ENCODE results near the gene KANK3.
A peak's percentile ranks its signal among the peaks of the same experiment; 100 is the strongest.
"Not testable (repeated sequence)": the region's sequence is repeated elsewhere in the genome, so short reads cannot be mapped to it uniquely, and the experiment has no call there.

The KANK3 gene

DNA sequence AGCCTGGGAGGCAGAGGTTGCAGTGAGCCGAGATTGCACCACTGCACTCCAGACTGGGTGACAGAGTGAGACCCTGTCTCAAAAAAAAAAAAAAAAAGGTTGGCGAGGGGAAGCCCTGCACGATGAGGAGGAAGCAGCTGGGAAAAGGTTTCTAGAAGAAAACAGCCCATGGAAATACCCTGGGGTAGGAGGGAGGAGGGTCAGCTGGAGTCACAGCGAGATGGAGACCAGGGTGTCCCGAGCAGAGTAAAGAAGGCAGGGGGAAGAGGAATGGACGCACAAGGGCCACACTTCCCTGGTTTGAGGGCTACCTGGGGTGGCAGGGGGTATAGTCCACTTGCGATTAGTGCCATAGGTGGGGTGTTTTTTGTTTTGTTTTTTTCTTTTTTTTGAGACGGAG lies 6.4 kb downstream of the KANK3 start:
- no peak for DNase-seq

DNA sequence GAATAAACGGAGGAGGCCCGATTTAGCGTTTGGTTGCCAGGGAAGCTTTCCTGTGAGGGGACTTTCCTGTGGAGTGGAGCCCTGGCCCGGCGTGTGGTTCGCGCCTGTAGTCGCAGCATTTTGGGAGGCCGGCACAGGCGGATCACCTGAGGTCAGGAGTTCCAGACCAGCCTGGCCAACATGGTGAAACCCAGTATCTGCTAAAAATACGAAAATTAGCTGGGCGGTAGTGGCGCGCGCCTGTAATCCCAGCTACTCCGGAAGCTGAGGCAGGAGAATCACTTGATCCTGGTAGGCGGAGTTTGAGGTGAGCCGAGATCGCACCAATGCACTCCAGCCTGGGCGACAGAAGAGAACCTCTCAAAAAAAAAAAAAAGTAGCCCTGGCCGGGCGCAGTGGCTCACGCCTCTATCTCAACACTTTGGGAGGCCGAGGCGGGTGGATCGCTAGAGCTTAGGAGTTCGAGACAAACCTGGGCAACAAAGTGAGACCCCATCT lies 6.9 kb downstream of the KANK3 start:
- DNase-seq = no peak

DNA sequence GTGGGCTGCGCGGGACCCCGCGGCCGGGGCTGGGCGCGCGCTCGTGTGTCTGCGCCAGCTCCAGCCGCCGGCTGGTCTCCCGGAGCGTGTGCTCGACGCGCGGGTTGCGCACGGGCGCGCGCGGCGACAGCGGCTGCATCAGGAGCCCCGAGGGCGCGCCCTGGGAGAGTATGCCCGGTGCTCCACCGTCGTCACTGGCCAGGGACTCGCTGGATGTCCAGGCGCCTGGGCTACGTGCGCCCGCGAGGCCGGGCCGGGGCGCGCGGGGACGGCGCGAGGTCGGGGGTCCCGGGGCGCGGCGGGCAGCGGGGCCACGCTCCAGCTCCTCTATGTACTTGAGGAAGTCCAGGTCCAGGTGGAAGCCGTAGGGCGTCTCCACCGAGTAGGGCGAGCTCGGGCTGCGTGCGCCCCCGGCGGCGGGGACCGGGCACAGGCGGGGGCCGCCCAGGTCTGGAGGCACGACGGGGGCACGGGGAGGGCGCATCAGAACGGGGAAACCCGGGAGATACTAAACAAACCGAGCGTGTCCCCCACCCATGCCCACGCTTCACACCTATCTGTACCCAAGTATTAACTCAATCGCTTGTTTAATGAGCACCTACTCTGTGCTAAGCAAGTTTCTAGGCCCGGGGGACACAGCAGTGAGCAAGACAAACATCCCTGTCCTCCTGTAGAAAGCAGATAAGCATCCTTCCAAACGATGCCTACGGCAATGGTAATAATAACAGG lies 7.6 kb downstream of the KANK3 start:
- DNase-seq = no peak

DNA sequence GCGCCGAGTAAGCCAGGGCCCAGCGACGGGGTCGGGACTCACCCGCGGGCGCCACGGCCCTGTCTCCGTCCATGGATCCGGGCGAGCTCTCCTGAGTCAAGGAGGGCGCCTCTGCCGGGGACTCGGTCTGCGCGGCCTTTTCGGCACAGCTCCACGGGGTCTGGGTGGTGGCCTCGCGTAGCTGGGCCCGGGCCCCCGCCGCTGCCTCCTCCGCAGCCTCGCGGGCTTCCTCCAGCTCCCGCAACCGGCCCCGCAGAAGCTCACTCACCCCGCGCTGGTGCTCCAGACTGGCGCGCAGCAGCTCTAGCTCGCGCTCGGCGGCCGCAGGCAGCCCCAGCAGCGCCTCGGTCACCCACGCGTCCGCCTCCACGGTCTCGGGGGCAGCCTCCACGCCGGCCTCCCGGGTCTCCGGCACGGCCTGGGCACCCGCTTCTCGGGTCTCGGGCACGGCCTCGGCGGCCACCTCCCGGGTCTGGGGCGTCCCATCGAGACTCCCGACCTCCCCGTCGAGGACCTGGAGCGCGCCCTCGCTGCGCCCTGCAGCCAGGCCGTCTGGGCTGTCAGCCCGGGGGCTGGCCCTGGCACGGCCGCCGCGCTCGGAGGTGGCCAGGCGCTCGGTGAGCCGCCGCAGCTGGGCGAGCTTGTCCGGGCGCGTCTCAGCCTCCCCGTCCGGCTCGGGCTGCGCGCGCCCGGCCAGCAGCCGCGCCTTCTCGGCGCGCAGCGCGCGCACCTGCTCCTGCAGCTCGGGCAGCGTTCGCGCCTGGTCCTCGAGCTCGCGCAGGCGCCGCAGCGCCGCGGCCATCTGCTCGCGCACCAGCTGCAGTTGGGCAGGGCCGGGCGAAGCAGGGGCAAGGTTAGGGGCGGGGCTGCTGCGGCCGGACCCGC lies 8.4 kb downstream of the KANK3 start:
- DNase-seq = no peak

DNA sequence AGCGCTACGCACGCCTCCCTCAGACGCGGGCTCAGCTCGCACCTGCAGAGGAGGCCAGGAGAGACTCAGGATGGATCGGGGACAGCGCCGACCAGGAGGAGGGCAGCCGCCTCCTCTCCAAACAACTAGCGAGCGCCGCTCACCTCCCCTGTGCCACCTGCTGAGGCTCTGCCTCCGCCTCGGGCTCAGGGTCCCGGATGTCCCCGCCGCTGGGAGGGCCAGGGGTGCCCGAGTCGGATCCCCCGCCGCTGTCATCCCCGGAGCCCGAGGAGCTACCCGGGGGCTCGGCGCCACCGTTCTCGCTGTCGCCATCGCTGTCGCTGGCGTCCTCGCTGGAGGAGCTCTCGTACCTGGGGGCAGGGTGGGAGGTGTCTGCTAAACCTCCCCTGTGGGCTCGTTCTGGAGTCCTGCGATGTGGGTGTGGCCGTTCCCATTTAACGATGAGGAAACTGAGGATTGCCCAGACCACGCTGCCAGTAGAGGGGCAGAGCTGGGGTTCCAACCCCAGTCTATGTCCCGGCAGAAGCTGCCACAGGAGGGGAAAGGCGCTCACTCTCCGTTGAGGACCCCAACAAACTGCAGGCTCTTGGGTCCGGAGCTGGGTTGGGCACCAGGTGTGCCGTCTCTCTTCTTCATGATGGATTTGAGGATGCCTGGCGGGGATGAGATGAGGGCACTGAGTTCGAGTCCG lies 9.2 kb downstream of the KANK3 start:
- no peak for DNase-seq

DNA sequence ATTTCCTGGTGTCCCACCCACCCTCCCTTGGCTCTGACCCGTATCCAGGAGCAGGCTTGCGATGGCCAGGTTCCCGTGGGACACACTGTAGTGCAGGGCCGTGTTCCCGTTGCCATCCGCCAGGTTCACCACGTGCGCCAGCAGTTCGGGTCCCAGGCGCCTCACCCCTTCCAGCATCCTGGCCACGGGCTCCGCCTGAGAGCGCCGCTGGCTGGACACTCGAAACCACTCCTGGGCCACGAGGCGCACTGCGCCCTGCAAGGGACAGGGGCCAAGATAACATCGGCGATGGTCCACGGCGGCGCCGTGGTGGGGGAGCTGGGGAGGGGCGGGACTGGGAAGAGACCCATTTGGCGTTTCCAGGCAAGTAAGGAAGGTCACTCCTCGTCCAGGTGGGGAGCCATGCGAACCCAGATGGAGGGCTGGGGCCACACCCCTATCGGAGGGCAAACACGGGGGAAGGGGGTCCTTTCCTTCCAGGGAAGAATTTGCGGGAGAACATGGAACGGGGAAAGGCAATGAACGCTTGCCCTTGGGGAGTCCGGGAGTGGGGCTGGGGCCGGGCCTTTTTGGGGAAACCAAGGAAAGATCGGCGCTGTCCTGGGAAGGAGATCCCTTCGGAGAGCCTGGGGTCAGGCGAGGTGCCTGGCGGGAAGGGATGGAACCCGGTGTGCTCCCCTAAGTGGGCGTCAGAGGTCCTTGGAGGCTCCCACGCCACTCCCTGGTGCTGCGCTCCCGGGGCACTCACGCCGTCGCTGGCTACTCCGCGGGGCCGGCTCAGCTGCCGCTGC lies 9.9 kb downstream of the KANK3 start:
- no peak for DNase-seq

DNA sequence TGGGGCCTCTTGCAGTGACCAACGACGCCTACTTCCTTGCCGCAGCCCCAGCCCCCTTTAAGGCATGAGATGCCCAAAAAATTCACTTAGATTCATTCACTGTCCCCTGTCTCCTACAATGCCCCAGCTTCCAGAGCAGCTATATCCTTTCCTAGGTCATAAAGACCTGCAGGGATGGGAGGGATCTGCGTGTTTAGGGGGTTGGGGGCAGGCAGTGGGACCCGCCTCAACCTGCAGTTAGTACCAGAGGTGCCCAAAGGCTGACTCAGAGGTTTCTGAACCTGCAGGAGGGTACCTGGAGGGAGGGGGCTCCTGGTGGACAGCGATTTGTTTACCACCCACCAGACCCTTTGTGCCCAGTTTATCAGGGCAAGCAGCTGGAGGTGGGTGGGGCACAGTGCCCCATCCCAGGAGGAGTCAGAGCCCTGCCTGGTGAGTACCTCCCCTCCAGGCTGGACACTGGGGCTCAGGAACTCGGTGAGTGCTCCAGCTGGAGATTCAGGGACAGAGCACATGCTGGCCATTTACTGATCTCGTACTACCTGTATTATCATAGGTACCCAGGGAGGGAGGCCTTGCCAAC lies 11.7 kb downstream of the KANK3 start:
- DNase-seq = no peak

DNA sequence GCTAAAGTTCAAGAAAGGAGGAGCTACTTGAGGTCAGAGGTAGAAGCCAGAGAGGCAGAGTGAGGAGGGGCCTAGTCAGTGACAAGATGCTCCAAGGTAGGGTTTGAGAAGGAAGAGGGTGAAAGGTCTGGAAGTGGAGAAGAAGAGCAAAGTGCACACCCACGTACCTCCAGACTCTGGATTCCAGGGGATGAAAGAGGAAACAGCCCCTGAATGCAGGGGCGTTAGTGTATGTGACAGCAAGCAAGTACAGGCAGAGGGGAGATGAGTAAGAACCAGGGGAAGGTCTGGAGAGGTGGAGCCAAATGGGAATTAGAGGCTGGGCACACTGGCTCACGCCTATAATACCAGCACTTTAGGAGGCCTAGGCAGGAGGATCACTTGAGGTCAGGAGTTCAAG lies 13.1 kb downstream of the KANK3 start:
- DNase-seq = no peak

DNA sequence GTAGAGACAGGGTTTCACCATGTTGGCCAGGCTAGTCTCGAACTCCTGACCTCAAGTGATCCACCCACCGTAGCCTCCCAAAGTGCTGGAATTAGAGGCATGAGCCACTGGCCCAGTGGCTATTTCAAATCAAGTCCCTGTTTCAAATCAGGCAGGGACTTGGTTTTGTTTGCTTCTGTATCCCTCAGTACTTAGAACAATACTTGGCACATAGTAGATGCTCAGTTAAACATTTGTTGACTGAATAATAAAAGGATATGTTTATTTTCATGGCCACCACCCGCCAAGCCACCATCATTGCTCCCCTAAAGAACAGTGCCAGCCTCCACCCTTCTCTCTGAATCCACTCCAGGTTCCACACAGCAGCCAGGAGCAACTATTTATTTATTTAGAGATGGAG lies 17.6 kb downstream of the KANK3 start:
- no peak for DNase-seq

DNA sequence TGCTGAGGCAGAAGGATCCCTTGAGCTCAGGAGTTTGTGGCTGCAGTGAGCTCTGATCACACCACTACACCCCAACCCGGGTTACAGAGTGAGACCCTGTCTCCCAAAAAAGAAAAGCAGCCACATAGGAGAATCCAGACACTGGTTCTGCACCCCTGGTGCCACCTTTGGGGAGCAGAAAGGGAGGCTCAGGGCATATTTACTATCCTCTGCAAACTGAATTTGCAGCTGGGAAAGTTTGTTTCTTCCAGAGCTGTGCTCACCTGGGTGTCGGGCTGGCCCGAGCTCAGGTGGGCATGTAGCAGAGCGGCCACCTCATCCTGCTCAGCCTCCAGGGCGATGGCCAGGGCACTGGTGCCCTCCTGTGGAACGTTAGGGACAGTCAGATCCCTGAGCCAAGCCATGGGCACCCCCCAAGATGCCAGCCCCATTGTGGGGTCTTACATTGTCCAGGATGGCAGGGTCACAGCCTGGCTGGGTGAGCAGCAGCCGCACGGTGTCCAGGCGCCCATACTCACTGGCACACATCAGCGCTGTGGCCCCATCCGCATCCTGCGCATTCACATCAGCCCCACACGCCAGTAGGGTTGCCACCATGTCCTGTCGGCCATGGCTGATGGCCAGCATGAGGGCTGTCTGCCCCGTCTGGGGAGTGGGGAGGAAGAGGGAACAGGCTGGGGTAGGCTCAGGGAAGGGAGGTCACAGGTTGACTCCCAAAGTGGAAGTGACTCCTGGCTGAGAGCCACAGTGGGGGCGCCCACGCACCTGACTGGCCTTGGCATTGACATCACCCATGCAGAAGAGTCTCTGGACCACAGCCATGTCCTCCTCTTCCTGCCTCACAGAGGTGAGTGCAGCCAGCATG lies 18.6 kb downstream of the KANK3 start:
- DNase-seq = no peak

DNA sequence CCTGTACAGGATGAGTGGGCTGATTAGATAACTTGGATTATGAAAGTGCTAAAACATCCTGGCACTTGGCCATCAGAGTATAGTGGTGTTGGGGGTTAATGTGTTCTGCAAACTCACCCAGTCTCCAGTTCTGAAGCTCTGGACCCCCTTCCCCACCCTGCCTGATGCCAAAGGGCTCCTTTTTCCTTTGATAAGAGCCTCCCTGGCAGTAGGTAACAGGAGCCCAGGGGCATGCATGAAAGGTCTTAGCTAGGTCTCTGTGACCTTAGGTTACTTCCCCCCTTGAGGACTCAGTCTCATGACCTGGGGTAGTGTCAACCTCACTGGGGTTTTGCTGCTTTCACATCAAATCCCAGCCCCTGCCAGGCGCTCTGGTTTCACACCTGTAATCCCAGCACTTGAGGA lies 19.3 kb downstream of the KANK3 start:
- DNase-seq = no peak

DNA sequence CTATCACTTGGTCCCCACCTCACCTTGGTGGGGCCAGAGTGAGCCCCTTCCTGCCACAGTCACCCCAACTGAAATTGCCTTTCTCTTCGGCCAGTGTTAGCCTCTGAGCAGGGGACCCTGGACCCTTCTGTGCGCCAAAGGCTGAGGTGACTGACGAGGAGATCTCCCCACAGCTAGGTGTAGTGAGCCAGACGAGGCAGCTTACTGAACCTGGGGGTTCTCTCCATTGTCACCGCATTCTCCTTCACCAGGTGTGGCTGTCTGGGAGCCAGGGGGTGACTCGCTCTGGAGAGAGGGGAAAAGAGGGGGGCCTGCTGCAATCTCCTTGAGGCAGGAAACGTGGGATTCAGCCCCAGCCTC lies 20.4 kb downstream of the KANK3 start:
- no peak for DNase-seq

DNA sequence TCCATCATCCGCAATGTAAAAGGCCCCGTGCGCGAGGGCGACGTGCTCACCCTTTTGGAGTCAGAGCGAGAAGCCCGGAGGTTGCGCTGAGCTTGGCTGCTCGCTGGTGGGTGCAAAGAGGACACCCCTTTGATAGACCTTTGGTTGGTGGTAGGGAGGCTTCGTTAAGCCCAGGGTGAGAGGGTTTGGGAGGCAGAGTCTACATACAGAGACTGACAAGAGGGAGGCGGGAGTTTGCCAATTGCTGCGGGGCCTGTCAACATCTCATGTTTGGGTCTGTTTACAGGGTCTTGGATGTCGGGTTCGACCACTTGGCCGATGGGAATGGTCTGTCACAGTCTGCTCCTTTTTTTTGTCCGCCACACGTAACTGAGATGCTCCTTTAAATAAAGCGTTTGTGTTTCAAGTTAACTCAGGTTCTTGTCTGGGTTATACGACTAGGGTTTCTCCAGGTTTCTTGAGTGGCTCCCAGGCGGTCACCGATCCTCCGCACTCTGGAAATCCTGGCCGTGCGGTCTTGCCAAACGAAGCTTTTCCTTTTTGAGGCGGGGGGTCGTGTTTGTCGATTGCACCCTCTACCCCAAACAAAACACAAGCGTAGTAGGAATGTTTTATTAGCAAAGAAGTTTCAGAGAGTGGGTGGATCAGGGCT lies 20.9 kb downstream of the KANK3 start:
- no peak for DNase-seq

DNA sequence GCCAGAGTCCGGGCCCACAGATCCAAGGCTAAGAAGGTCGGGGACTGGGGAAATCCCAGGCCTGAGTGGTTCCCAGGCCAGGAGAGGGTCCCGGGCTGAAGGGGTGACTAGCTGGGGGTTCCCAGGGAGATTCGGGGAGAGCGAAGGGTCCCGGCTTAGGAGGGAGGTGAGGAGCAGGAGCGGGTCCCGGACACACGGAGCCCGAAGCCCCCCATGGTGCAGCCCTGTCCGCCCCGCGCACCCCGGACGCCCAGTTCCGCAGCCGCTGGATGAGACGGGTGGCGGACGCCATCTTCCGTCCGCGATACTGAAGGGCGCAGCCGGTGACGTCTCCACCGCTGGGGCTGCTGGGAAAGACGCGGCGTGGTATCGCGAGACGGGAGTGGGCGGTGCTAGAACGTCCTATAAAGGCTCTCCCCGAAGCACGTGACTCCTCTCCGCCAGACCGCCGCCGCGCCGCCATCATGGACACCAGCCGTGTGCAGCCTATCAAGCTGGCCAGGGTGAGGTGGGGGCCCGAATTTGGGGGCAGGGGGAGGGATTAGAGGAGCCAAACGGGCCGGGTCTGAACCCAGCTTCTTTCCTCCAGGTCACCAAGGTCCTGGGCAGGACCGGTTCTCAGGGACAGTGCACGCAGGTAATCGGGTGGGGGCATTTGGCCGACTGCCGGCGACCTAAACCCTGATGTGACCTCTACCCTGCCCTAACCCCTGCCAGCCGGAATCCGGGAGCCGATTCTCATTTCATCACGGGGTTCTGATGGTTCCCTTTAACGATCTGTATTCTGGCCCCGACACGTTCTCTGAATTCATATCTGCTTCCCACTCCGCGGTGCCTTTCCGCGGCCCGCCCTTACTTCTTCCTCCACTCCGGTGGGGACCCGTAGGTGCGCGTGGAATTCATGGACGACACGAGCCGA lies 21.7 kb downstream of the KANK3 start, which contains the start of the genes NDUFA7 and RPS28:
NDUFA7 (minus strand) TSS at position 309 of the 919 bp plus-strand sequence; CDS start at position 292, 17 bp downstream.
RPS28 (plus strand) TSS at position 430 of the 919 bp plus-strand sequence; CDS start at position 465, 35 bp downstream.
- peak; percentile 95 for DNase-seq

DNA sequence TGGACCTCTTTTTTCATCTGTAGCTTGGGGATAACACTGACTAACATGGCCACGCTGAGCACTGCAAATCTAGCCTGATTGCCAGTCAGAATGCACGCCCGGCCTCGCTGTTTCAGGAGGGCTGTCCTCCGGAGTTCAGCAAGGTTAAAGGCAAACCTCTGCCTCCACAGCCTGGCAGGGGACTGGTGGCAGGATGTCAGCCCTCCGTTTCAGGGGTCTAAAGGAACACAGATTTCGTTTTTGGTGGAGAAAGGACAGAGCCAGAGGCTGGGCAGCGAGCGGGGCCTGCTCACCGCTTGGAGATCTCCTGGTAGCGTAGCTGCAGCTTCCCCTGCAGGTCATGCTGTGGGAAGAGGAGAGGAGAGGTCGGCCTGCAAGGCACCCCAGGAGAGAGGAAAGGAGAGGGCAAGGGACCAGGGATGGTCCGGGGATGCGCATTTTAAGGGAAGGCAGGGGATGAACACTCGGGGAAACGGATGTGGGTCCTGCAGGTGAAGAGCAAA lies 22.4 kb downstream of the KANK3 start:
- DNase-seq = no peak

DNA sequence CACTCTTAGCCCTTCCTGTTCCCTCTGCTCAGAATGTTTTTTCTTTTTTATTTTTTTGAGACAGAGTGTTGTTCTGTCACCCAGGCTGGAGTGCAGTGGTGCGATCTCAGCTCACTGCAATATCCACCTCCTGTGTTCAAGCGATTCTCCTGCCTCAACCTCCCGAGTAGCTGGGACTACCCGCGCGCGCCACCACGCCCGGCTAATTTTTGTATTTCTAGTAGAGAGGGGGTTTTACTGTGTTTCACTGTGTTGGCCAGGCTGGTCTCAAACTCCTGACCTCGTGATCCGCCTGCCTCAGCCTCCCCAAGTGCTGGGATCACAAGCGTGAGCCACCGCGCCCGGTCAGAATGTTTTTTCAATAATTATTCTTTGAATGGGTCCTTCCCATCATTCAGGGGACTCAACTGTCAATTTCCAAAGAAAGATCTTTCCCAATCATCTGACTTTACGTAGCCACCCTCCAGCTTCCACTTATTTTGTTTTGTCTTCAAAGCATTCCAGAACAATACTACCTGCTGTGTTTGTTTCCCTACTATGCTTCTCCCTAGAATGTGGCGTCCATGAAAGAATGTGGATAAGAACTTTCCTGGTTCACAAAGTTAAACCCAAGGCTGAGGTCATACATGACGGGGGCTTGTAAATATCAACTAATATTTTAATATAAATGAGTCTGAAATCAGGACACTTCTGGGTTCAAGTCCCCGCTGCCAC lies 23.1 kb downstream of the KANK3 start:
- no peak for DNase-seq

DNA sequence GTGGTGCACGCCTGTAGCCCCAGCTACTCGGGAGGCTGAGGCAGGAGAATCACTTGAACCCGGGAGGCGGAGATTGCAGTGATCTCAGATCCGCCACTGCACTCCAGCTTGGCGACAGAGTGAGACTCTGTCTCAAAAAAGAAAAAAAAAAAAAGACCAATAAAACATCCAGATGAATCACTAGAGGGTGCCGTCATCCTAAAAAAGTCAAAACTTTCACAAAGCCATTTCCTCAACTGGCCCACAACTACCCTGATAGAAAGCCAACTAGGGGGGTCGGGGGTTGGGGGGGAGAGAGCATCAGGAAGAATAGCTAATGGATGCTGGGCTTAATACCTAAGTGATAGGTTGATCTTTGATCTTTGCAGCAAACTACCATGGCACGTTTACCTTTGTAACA lies 24.2 kb downstream of the KANK3 start:
- DNase-seq = not testable (repeated sequence)

DNA sequence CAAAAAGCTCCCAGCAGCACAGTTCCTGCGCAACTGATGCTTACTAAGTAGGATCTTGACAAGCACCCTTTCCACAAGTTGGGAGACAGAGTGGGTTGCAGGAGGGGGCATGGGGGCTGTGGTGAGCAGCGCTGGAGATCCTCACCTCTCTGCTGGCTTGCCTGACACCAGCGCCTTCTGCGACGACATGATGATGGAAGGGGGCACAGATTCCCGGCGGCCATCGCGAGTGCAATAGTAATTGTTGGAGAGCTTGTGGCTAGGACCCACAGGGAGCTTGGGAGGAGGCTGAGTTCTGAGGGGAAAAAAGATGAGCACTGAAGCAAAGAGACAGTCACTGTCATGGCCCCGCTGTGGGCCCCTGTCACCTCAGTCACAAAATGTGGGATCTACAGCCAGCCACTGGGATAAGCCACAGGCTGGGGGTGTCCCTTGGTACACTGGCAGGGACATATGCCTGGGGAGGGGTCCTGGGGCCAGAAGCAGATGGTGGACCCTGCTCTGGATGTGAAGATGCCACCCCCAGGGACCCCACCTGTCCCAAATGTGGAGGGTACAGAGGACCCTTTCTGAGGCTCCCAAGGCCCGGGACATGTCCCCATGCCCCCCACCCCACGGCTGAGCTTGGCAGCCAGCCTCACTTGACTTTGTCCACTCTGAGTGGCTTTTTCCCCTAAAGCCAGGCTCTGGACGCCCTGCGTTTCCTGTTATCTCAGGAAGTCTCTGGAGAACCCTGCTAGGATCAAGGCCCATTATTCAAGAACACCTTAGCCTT lies 26.5 kb downstream of the KANK3 start:
- no peak for DNase-seq

Measured in activated naive CD4-positive, alpha-beta T cell treated with anti-CD3 and anti-CD28 coated beads, Interleukin-2, amount 50 U/mL, for 16 hours (primary cell).